HG02623 (cell line): ENCODE measurements around the gene RNFT2.
A peak's percentile ranks its signal among the peaks of the same experiment; 100 is the strongest.

ENCODE experiments used
- ATAC-seq: cut with Tn5 transposase; IDR thresholded peaks from one replicate; pipeline ENCODE4 v1.9.1; 2021; ENCODE audit warnings: moderate library complexity; ENCODE audit not compliant: unreplicated experiment

RNFT2 gene

GRCh38 chr12:116867523-116867922, 129.4 kb downstream of the RNFT2 start:
- no peak for ATAC-seq

GRCh38 chr12:116870306-116870705, 132.2 kb downstream of the RNFT2 start:
- no peak for ATAC-seq

GRCh38 chr12:116874324-116874995, 136.3 kb downstream of the RNFT2 start:
- no peak for ATAC-seq

GRCh38 chr12:116876151-116876869, 138.2 kb downstream of the RNFT2 start:
- ATAC-seq: no peak

GRCh38 chr12:116878567-116879508, 140.7 kb downstream of the RNFT2 start:
- no peak for ATAC-seq

- no peak for ATAC-seq
Measured at GRCh38 chr12:116879509-116880212, 141.5 kb downstream of the RNFT2 start.

GRCh38 chr12:116880213-116880816, 142.2 kb downstream of the RNFT2 start:
- no peak for ATAC-seq

GRCh38 chr12:116880817-116881324, 142.8 kb downstream of the RNFT2 start:
- peak; percentile 64 for ATAC-seq

GRCh38 chr12:116881325-116881876, 143.3 kb downstream of the RNFT2 start, which contains the start of gene HRK:
HRK (minus strand) TSS chr12:116881441; CDS start chr12:116881307, 134 bp downstream.
- no peak for ATAC-seq

- no peak for ATAC-seq
Measured at GRCh38 chr12:116881877-116882507, 143.9 kb downstream of the RNFT2 start.

GRCh38 chr12:116882742-116883141, 144.6 kb downstream of the RNFT2 start:
- no peak for ATAC-seq

GRCh38 chr12:116884871-116885270, 146.8 kb downstream of the RNFT2 start:
- no peak for ATAC-seq

- no peak for ATAC-seq
Measured at GRCh38 chr12:116885491-116885890, 147.4 kb downstream of the RNFT2 start.

- no peak for ATAC-seq
Measured at GRCh38 chr12:116887244-116887643, 149.1 kb downstream of the RNFT2 start.

- ATAC-seq: no peak
Measured at GRCh38 chr12:116887897-116888296, 149.8 kb downstream of the RNFT2 start.

- ATAC-seq: no peak
Measured at GRCh38 chr12:116890330-116890729, 152.2 kb downstream of the RNFT2 start.

- ATAC-seq: no peak
Measured at GRCh38 chr12:116891019-116891418, 152.9 kb downstream of the RNFT2 start.

- no peak for ATAC-seq
Measured at GRCh38 chr12:116892349-116893140, 154.4 kb downstream of the RNFT2 start.
